ENCODE results near the gene KLF7.

Gene KLF7

DNA sequence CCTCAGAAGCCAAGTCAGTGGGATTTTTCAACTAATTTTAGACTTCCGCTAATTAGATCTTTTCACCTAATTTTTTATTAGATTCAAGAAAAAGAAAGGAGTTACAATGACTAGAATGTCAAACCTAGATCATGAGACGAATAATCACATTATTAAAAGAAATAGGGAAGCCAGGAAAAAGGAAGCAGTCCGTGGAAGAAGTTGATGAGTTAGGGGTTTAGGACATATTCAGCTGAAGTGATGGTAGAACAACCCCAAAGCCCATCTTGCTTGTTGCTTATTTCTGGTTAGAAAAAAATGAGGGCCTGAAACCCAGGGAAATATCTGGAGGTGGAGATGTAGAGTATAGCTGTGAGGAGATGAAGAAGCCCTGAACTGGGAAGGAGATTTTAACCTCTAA lies 8.0 kb downstream of the KLF7 start:
- no peak overlapping the region for H3K9ac ChIP-seq (ENCODE audit: low read length)
- TF ChIP-seq EZH2phosphoT487 (conservative IDR thresholded peaks at IDR 0.05; ENCODE audit: low read length): no peak
- TF ChIP-seq, protein P1, sequence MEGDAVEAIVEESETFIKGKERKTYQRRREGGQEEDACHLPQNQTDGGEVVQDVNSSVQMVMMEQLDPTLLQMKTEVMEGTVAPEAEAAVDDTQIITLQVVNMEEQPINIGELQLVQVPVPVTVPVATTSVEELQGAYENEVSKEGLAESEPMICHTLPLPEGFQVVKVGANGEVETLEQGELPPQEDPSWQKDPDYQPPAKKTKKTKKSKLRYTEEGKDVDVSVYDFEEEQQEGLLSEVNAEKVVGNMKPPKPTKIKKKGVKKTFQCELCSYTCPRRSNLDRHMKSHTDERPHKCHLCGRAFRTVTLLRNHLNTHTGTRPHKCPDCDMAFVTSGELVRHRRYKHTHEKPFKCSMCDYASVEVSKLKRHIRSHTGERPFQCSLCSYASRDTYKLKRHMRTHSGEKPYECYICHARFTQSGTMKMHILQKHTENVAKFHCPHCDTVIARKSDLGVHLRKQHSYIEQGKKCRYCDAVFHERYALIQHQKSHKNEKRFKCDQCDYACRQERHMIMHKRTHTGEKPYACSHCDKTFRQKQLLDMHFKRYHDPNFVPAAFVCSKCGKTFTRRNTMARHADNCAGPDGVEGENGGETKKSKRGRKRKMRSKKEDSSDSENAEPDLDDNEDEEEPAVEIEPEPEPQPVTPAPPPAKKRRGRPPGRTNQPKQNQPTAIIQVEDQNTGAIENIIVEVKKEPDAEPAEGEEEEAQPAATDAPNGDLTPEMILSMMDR (IDR thresholded peaks at IDR 0.05; ENCODE audit: insufficient read depth, low read length, poor library complexity, severe bottlenecking): no peak
- no peaks in the 10 kb centered on the region for H3K79me2 ChIP-seq (ENCODE audit: insufficient read depth, low read length)
- no peaks in the 10 kb centered on the region for H4K20me1 ChIP-seq (ENCODE audit: low read depth, low read length)
- no peak overlapping the region for H3K4me2 ChIP-seq (ENCODE audit: low read depth, low read length, poor library complexity, severe bottlenecking)
- no peak overlapping the region for H3K4me3 ChIP-seq (ENCODE audit: insufficient read depth, low read length, poor library complexity, severe bottlenecking)
- H3K9me3 ChIP-seq (ENCODE audit: insufficient read depth, low read length): no peaks in the 10 kb centered on the region
- H3K27ac ChIP-seq (ENCODE audit: low read depth, low read length): no peak overlapping the region
- H3K9me2 ChIP-seq (replicated peaks; ENCODE audit: insufficient read depth, low read length): no peaks in the 10 kb centered on the region
- H3K36me3 ChIP-seq (ENCODE audit: low read length): no peaks in the 10 kb centered on the region
- no peak overlapping the region for H2AFZ ChIP-seq (ENCODE audit: low read depth, low read length, severe bottlenecking)
- no peaks in the 10 kb centered on the region for H3K27me3 ChIP-seq (ENCODE audit: low read length)
- H3F3A ChIP-seq (ENCODE audit: insufficient read depth): no peaks in the 10 kb centered on the region

DNA sequence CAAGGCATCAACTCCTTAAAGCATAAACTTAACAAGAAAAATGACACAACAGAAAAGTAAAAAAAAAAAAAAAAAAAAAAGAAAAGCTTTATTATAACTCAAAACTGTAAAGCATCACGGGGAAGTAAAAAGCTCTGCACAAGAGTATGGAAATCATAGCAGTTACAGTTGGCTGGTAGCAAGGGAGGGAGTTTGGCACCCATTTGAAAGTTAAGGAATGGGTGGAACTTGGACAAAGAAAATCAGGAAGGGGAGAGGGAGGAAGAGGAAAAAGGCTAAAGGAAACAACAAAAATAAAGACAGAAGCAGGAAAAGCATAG lies 8.6 kb downstream of the KLF7 start:
- Histone ChIP-seq H2AFZ (ENCODE audit: low read depth, low read length, severe bottlenecking) (no peak overlapping the region), H3K9ac (ENCODE audit: low read length) (no peak overlapping the region), H3K4me2 (ENCODE audit: low read depth, low read length, poor library complexity, severe bottlenecking) (no peak overlapping the region), H3K36me3 (ENCODE audit: low read length) (no peaks in the 10 kb centered on the region), H3F3A (ENCODE audit: insufficient read depth) (no peaks in the 10 kb centered on the region), H3K27me3 (ENCODE audit: low read length) (no peaks in the 10 kb centered on the region), H3K9me2 (replicated peaks; ENCODE audit: insufficient read depth, low read length) (no peaks in the 10 kb centered on the region), H3K9me3 (ENCODE audit: insufficient read depth, low read length) (no peaks in the 10 kb centered on the region), H3K27ac (ENCODE audit: low read depth, low read length) (no peak overlapping the region), H3K79me2 (ENCODE audit: insufficient read depth, low read length) (no peaks in the 10 kb centered on the region), H4K20me1 (ENCODE audit: low read depth, low read length) (no peaks in the 10 kb centered on the region), H3K4me3 (ENCODE audit: insufficient read depth, low read length, poor library complexity, severe bottlenecking) (no peak overlapping the region)
- TF ChIP-seq EZH2phosphoT487 (conservative IDR thresholded peaks at IDR 0.05; ENCODE audit: low read length): no peak
- TF ChIP-seq, protein P1 (IDR thresholded peaks at IDR 0.05; ENCODE audit: insufficient read depth, low read length, poor library complexity, severe bottlenecking): no peak

DNA sequence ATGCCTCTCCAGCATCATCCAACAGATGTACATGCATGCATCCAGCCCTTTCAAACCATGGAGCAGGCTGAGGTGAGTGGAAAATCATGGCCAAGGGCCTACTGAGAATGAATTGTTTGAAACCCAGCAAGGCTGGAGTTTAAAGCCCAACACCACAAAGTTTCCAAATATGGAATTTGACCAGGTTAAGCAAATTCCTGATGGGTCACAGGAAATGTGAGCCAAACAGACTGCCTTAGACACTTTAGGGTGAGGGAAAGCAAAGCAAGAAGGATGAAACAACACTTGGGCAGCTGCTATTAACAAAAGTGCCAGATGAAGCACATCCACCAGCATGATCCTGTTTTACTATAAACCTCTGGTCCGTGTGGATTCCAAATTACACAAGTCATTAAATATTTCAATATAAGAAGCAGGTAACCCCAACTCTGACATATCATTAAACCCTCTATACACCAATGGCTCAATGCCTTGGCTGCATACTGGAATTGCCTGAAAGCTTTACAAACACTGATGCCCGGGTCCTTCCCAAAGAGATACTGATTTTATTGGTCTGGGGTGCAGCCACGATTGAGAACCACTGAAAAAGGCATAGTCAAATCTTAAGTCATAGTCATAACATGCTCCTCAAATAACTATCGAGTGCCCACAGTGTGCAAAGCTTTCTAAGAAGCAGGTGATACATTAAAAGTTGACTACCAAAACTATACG lies 9.1 kb downstream of the KLF7 start:
- TF ChIP-seq EZH2phosphoT487 (conservative IDR thresholded peaks at IDR 0.05; ENCODE audit: low read length): no peak
- TF ChIP-seq, protein P1 (IDR thresholded peaks at IDR 0.05; ENCODE audit: insufficient read depth, low read length, poor library complexity, severe bottlenecking): no peak
- H3K27ac ChIP-seq (ENCODE audit: low read depth, low read length): no peak overlapping the region
- H3K9me2 ChIP-seq (replicated peaks; ENCODE audit: insufficient read depth, low read length): no peaks in the 10 kb centered on the region
- no peaks in the 10 kb centered on the region for H3K9me3 ChIP-seq (ENCODE audit: insufficient read depth, low read length)
- H3K9ac ChIP-seq (ENCODE audit: low read length): no peak overlapping the region
- no peak overlapping the region for H3K4me3 ChIP-seq (ENCODE audit: insufficient read depth, low read length, poor library complexity, severe bottlenecking)
- H3K27me3 ChIP-seq (ENCODE audit: low read length): no peaks in the 10 kb centered on the region
- no peaks in the 10 kb centered on the region for H3F3A ChIP-seq (ENCODE audit: insufficient read depth)
- H2AFZ ChIP-seq (ENCODE audit: low read depth, low read length, severe bottlenecking): no peak overlapping the region
- H3K4me2 ChIP-seq (ENCODE audit: low read depth, low read length, poor library complexity, severe bottlenecking): no peak overlapping the region
- H4K20me1 ChIP-seq (ENCODE audit: low read depth, low read length): no peaks in the 10 kb centered on the region
- H3K36me3 ChIP-seq (ENCODE audit: low read length): no peaks in the 10 kb centered on the region
- no peaks in the 10 kb centered on the region for H3K79me2 ChIP-seq (ENCODE audit: insufficient read depth, low read length)
